IgD-negative memory B cell (primary cell): Measurements from ENCODE around the gene IL1RL1. TPM values are rescaled to one million over a fixed set of nuclear protein-coding genes. Genes with fewer than 3 reads are reported as not detected.

Experiments used
- H3K27ac Mint-ChIP-seq, 3 donors: one replicate each; pipeline ENCODE4 v1.8.0; 2020 to 2022; ENCODE audit warnings: mild to moderate bottlenecking in 3 of 3, mixed read lengths in 3 of 3, moderate library complexity in 1 of 3
- H3K27me3 Mint-ChIP-seq: one replicate; pipeline ENCODE4 v1.8.0; 2021; ENCODE audit warnings: mixed read lengths
- H3K36me3 Mint-ChIP-seq: one replicate; pipeline ENCODE4 v1.8.0; 2020; ENCODE audit warnings: mild to moderate bottlenecking, mixed read lengths
- H3K4me1 Mint-ChIP-seq, 3 donors: one replicate each; pipeline ENCODE4 v1.8.0; 2020 to 2022; ENCODE audit warnings: mixed read lengths in 3 of 3, mild to moderate bottlenecking in 1 of 3
- H3K4me3 Mint-ChIP-seq, 4 donors: one replicate each; pipeline ENCODE4 v1.8.0; 2020 to 2022; ENCODE audit warnings: mild to moderate bottlenecking in 4 of 4, mixed read lengths in 4 of 4, moderate library complexity in 3 of 4
- H3K9me3 Mint-ChIP-seq, 3 donors: one replicate each; pipeline ENCODE4 v1.8.0; 2020 to 2021; ENCODE audit warnings: mixed read lengths in 3 of 3, mild to moderate bottlenecking in 1 of 3
- polyA plus RNA-seq: library from polyadenylated mRNA; unstranded; fragments of 300-500 nt; fragmentation: Illumina TruSeq; gene quantifications from one replicate; pipeline ENCODE4 v1.2.3, GENCODE V29; 2021

Gene IL1RL1
- not detected for polyA plus RNA-seq

DNA sequence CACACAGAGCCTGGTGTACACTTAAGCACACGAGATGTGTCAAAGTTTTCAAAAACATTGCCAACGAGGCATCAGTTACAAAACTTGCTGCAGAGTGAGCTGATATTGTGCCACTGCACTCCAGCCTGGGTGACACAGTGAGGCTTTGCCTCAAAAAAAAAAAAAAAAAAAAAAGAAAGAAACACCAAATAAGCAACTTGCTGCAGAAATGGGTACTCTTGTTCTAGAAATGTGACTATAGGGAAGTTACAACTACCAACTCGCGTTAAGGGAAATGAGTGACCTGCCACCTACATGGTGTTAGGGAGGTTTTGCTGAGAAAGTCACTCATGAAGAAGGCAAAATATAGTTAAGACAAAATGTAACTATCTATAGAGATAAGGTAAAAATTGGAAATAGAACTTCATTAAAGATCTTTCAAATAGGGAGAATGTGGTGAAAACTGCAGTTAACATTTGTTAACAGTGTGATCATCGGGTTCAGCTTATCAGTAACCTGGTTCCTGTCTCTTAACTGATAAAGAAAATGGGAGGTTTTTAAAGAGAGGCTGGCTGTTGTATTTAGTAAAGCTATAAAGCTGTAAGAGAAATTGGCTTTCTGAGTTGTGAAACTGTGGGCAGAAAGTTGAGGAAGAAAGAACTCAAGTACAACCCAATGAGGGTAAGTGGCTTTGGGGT is at the start of gene IL1RL1:
IL1RL1 (plus strand) TSS at position 600 of the 677 bp plus-strand sequence. CDS start 26,702 bp downstream, outside the sequence.
- Mint-ChIP-seq H3K27ac (no peak within 1 kb of the TSS), H3K4me3 (no peak within 1 kb of the TSS), H3K4me1 (no peaks in the 10 kb centered on the region), H3K9me3 (no peaks in the 10 kb centered on the region), H3K27me3 (peaks cover 14% of the 10 kb centered on the region), H3K36me3 (no peaks in the 10 kb centered on the region)

DNA sequence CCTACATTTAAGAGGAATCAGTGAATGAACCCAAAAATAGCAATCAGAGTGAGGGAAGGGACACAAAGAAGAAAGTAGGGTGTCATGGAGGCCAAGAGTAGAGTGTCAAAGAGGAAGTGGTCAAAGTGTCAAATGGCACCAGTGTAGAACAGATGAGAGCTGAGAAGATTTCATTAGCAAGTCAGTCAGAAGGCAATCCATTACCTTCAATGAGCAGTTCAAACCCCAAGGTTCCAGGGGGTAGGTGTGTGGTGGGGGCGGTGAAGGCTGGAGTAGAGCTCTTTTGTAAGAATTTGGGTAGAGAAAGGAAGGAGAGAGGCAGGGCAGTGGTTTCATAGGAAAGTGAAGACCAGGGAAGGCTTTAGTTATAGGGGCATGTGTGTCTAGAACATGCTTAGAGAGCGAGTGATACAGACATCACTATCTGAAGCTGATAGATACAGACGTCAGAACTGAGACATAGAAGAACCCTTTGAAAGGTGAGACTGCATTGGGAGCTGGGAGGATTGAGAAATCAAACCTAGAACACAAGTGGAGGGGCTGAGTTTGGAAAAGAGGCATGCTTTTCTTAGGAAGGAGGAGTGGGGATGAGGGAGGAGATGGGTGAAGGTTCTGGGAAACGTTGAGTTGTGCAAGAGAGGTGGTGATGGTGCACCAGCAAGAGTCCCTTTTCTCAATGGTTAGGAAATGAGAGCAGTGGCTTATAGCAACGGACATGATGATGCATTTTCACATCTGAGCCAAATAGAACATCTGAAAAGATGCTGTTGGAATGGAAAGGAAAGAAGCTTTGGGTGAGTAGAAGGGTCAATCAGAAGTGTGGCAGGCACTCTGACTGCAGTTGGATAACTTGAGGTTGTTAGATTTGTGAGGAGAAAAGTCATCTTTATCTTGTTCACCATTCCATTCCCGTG is 48.9 kb upstream of the IL1RL1 start:
- no peaks in the 10 kb centered on the region for H3K4me1 Mint-ChIP-seq
- H3K27me3 Mint-ChIP-seq = peaks cover 16% of the 10 kb centered on the region
- no peaks in the 10 kb centered on the region for H3K9me3 Mint-ChIP-seq
- H3K27ac Mint-ChIP-seq = no peak overlapping the region
- H3K4me3 Mint-ChIP-seq = no peak overlapping the region
- no peaks in the 10 kb centered on the region for H3K36me3 Mint-ChIP-seq

DNA sequence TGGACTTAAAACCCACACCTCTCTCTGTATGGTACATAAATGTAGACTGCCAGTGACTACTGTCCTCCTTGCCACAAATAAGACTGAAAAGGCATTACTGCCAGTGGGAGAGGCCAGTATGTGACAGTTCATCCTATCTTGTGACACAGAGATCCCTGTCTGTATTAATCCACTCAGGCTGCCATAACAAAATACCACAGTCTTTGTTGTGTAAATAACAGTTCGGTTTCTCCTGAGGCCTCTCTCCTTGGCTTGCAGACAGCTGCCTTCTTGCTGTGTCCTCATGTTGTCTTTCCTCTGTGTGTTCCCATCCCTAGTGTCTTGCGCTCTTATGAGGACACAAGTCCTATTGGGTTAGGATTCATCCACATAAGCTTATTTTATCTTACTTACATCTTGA is 46.4 kb upstream of the IL1RL1 start:
- no peak overlapping the region for H3K4me3 Mint-ChIP-seq
- no peaks in the 10 kb centered on the region for H3K36me3 Mint-ChIP-seq

DNA sequence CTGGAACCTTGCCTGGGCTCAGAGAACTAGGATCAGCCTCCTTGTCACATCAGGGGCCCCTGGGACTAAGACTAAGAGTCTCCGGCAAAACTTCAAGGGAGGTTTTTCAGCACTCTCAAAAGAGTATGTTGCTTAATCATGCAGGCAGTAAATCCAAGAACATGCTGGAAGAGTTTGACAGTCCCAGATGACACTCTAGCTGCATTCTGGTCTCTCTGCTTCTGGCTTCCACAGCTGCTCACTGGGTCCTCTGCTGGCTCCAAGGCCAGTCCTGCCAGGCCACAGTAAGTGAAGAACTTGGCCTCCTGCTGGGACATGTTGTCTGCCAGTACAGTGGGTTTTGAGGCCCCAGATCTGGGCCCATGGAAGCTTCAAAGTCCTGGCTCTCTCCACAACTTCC is 45.2 kb upstream of the IL1RL1 start:
- no peaks in the 10 kb centered on the region for H3K4me1 Mint-ChIP-seq
- H3K9me3 Mint-ChIP-seq = no peaks in the 10 kb centered on the region
- H3K27me3 Mint-ChIP-seq = peaks cover 15% of the 10 kb centered on the region
- no peak overlapping the region for H3K4me3 Mint-ChIP-seq
- H3K36me3 Mint-ChIP-seq = no peaks in the 10 kb centered on the region
- no peak overlapping the region for H3K27ac Mint-ChIP-seq

More for the DNA sequence above, 46.4 kb upstream of the IL1RL1 start:
- Mint-ChIP-seq H3K9me3 (no peaks in the 10 kb centered on the region), H3K27me3 (peaks cover 13% of the 10 kb centered on the region), H3K4me1 (no peaks in the 10 kb centered on the region), H3K27ac (no peak overlapping the region)

GRCh38 chr2:102267774-102268173 is 43.6 kb upstream of the IL1RL1 start:
- peaks cover 23% of the 10 kb centered on the region for H3K27me3 Mint-ChIP-seq
- H3K4me3 Mint-ChIP-seq = no peak overlapping the region
- no peaks in the 10 kb centered on the region for H3K9me3 Mint-ChIP-seq
- peaks cover 3 to 6% (median 4%) of the 10 kb centered on the region in 3 donors for H3K4me1 Mint-ChIP-seq
- no peaks in the 10 kb centered on the region for H3K36me3 Mint-ChIP-seq
- no peak overlapping the region for H3K27ac Mint-ChIP-seq

- Mint-ChIP-seq H3K27me3 (peaks cover 19% of the 10 kb centered on the region), H3K36me3 (no peaks in the 10 kb centered on the region), H3K4me1 (peaks cover 3 to 6% (median 4%) of the 10 kb centered on the region in 3 donors), H3K27ac (no peak overlapping the region), H3K4me3 (no peak overlapping the region), H3K9me3 (no peaks in the 10 kb centered on the region)
Measured at GRCh38 chr2:102268510-102269199, 42.7 kb upstream of the IL1RL1 start.

DNA sequence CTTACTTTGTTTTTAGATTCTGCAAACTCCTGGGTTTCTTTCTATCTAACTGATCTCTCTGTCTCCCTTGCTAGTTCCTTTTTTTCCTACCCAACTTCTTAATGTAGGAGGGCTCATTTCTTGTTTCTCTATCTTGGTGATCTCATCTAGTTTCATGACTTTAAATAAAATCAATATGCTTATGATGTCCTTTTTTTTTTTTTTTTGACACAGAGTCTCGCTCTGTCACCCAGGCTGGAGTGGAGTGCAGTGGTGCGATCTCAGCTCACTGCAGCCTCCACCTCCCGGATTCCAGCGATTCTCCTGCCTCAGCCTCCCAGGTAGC is 42.2 kb upstream of the IL1RL1 start:
- Mint-ChIP-seq H3K4me3 (no peak overlapping the region), H3K27me3 (peaks cover 18% of the 10 kb centered on the region)

DNA sequence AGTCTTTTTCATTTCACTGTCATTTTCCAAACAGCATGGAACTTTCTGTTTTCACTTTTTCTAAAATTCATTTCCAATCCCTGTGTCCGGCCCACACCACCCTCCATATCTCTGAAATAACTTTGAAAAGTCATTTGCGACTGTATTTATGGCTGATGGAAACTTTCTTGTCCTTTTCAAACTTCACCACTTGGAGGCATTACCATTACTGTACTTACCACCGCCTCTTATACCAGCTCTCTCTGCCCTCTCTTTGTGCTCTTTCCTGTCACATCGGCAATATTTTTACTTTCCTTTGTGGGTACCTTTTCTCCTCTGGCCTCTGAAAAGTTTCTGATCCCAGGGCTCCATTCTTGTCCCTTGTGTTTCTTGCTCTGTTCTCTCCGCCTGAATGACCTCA is 39.5 kb upstream of the IL1RL1 start:
- H3K9me3 Mint-ChIP-seq = peaks cover 0 to 8% (median 3%) of the 10 kb centered on the region in 3 donors
- peaks cover 3 to 6% (median 4%) of the 10 kb centered on the region in 3 donors for H3K4me1 Mint-ChIP-seq
- peak overlapping the region in 1 of 3 donors; percentile 58 for H3K27ac Mint-ChIP-seq
- H3K36me3 Mint-ChIP-seq = no peaks in the 10 kb centered on the region
- H3K27me3 Mint-ChIP-seq = peaks cover 22% of the 10 kb centered on the region
- no peak overlapping the region for H3K4me3 Mint-ChIP-seq

More for the DNA sequence above, 42.2 kb upstream of the IL1RL1 start:
- Mint-ChIP-seq H3K36me3 (no peaks in the 10 kb centered on the region), H3K27ac (no peak overlapping the region), H3K9me3 (no peaks in the 10 kb centered on the region), H3K4me1 (peaks cover 3 to 6% (median 4%) of the 10 kb centered on the region in 3 donors)

DNA sequence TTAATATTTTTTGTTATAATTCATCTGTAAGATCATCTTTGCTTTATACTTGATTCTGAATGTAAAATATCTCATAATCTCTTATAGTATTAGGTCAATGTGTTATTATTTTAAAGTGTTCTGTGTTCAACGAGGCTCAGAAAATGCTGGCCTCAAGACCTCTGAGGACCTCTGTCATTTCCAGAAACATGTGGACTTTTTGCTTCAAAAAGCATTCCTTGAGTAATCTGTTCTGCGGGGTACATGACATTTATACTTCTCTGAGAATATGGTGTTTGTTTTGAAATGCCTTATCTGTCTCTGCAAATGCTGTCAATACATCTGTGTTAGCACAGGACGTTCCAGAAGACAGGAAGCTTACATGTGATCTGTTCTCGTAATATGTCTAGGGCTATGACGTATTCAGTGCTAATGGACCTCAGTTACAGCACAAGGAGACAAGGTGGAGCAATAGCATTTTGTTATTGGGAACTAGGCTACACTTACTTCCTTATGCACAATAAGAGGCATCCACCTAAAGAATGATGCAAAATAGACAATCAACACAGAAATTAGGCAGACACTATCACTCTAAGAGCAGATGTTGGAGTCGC is 37.6 kb upstream of the IL1RL1 start:
- Mint-ChIP-seq H3K36me3 (no peaks in the 10 kb centered on the region), H3K4me3 (no peak overlapping the region), H3K4me1 (peaks cover 3 to 6% (median 4%) of the 10 kb centered on the region in 3 donors), H3K27ac (no peak overlapping the region), H3K9me3 (peaks cover 0 to 8% (median 3%) of the 10 kb centered on the region in 3 donors), H3K27me3 (peaks cover 22% of the 10 kb centered on the region)

- H3K4me3 Mint-ChIP-seq = no peak overlapping the region
Measured at GRCh38 chr2:102276549-102277201, 34.7 kb upstream of the IL1RL1 start.

DNA sequence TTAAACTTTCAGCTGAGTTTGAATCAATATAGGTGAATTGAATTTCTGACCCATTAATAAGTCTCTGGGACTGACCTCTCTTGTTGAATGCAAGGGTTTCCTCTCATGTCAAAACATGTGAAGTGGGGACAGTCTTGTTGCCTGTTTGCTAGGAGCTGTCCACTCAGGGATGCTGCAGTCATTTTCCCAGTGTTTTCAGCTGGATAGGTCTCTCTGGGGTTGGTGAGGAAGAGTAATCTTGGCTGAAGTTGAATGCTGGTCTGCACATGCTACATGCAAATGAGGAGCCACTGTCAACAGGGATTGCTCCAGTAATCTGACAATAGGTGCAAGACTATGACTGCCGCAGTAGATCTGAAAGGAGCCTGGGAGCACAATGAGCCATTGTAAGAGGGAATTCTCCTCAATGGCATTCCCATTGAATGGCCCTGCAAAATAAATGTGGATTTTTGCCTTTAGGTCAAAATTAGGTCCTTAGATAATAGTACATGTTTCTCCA is 34.1 kb upstream of the IL1RL1 start:
- H3K9me3 Mint-ChIP-seq = peaks cover 0 to 8% (median 3%) of the 10 kb centered on the region in 3 donors
- H3K27ac Mint-ChIP-seq = no peak overlapping the region
- H3K4me1 Mint-ChIP-seq = no peaks in the 10 kb centered on the region
- no peak overlapping the region for H3K4me3 Mint-ChIP-seq
- peaks cover 7% of the 10 kb centered on the region for H3K27me3 Mint-ChIP-seq
- no peaks in the 10 kb centered on the region for H3K36me3 Mint-ChIP-seq

More at GRCh38 chr2:102276549-102277201, 34.7 kb upstream of the IL1RL1 start:
- Mint-ChIP-seq H3K4me1 (peaks cover 3 to 5% (median 4%) of the 10 kb centered on the region in 3 donors), H3K27me3 (peaks cover 12% of the 10 kb centered on the region), H3K9me3 (peaks cover 0 to 8% (median 3%) of the 10 kb centered on the region in 3 donors), H3K27ac (no peak overlapping the region), H3K36me3 (no peaks in the 10 kb centered on the region)

- Mint-ChIP-seq H3K4me1 (no peaks in the 10 kb centered on the region), H3K4me3 (no peak overlapping the region), H3K36me3 (no peaks in the 10 kb centered on the region), H3K27me3 (peaks cover 5% of the 10 kb centered on the region), H3K9me3 (peaks cover 0 to 8% (median 3%) of the 10 kb centered on the region in 3 donors), H3K27ac (no peak overlapping the region)
Measured at GRCh38 chr2:102278720-102279390, 32.5 kb upstream of the IL1RL1 start.

- no peak overlapping the region for H3K27ac Mint-ChIP-seq
- H3K9me3 Mint-ChIP-seq = peaks cover 0 to 8% (median 3%) of the 10 kb centered on the region in 3 donors
- H3K27me3 Mint-ChIP-seq = peaks cover 5% of the 10 kb centered on the region
- no peaks in the 10 kb centered on the region for H3K36me3 Mint-ChIP-seq
- no peak overlapping the region for H3K4me3 Mint-ChIP-seq
- H3K4me1 Mint-ChIP-seq = no peaks in the 10 kb centered on the region
Measured at GRCh38 chr2:102279391-102279735, 32.0 kb upstream of the IL1RL1 start.

DNA sequence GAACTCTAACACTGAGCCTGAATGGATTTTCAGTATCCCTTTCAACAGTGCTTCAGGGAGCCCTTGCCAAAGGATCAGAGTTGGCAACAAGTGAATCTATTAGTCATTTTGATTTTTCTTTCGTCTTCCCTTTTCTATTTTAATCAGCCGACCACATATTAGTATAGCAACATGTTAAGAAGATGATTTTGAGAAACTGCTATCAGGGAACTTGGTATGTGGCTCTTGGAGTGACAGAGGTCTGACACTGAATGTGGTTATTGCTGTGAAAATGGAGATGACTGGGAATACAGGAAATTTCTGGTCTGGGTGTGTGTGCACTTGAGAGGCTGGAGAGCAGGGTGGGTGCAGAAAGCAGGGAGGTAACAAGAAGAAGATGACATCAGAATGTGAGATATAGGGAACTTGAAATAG is 28.7 kb upstream of the IL1RL1 start:
- H3K27ac Mint-ChIP-seq = no peak overlapping the region
- H3K27me3 Mint-ChIP-seq = no peaks in the 10 kb centered on the region
- no peak overlapping the region for H3K4me3 Mint-ChIP-seq
- H3K36me3 Mint-ChIP-seq = no peaks in the 10 kb centered on the region
- H3K4me1 Mint-ChIP-seq = no peaks in the 10 kb centered on the region
- no peaks in the 10 kb centered on the region for H3K9me3 Mint-ChIP-seq
